SK-N-SH (cell line): Measurements from ENCODE around the gene APBA2. TPM values are rescaled to one million over a fixed set of nuclear protein-coding genes. Genes with fewer than 3 reads are reported as not detected.

Experiments
- CTCF ChIA-PET: fragments of 300-600, 350-600 bp; formaldehyde crosslinking; extraction: SDS; loops from one replicate; lab custom pipeline; 2021; lab: Yijun Ruan, JAX
- POLR2A ChIA-PET: fragments of 350-600 bp; sonication (Branson Sonifier 250); formaldehyde crosslinking; extraction: SDS; loops from one replicate; lab custom pipeline; 2020; ENCODE audit warnings: antibody characterized with exemption, inconsistent platforms; lab: Yijun Ruan, JAX
- DNase-seq: peaks from one replicate; pipeline ENCODE4 v3.0.0; 2012
- H2AFZ ChIP-seq: fragments of 200-600 bp; sonication (generic); 2 replicates; pipeline ENCODE4 v1.8.1; 2016; ENCODE audit warnings: antibody characterized with exemption, mild to moderate bottlenecking, low read depth
- H3F3A ChIP-seq: fragments of 200-600 bp; sonication (generic); replicated peaks from 2 replicates; pipeline ENCODE3; 2016; ENCODE audit warnings: antibody characterized with exemption, mild to moderate bottlenecking; ENCODE audit not compliant: insufficient read depth
- H3K27ac ChIP-seq, 2 experiments: fragments of 200-500 bp in 1 of 2; fragments of 200-600 bp in 1 of 2; sonication (Bioruptor generic) in 1 of 2; sonication (generic), shearing (Covaris generic) in 1 of 2; 2 replicates each; pipeline versions ENCODE4 v1.5.1 to v1.6.1; 2014 to 2016; ENCODE audit warnings: low read depth in 2 of 2, inconsistent platforms in 1 of 2, low read length in 1 of 2, mild to moderate bottlenecking in 1 of 2, mixed read lengths in 1 of 2
- H3K27me3 ChIP-seq: fragments of 200-600 bp; sonication (generic), shearing (Covaris generic); 2 replicates; pipeline ENCODE4 v1.6.1; 2016; ENCODE audit warnings: mixed run types; ENCODE audit not compliant: insufficient read depth
- H3K36me3 ChIP-seq, 2 experiments: fragments of 200-500 bp in 1 of 2; fragments of 200-600 bp in 1 of 2; sonication (Bioruptor generic) in 1 of 2; sonication (generic) in 1 of 2; replicated peaks in 1 of 2; 2 replicates each; pipeline versions ENCODE3 to v1.5.1; 2014 to 2016; ENCODE audit warnings: low read length in 1 of 2, mild to moderate bottlenecking in 1 of 2; ENCODE audit not compliant: insufficient read depth in 2 of 2, control insufficient read depth in 1 of 2
- H3K4me1 ChIP-seq, 2 experiments: fragments of 200-500 bp in 1 of 2; fragments of 200-600 bp in 1 of 2; sonication (Bioruptor generic) in 1 of 2; sonication (generic), shearing (Covaris generic) in 1 of 2; 2 replicates each; pipeline versions ENCODE4 v1.5.1 to v1.6.1; 2014 to 2016; ENCODE audit warnings: low read depth in 1 of 2, low read length in 1 of 2, mixed run types in 1 of 2; ENCODE audit not compliant: insufficient read depth in 2 of 2, control insufficient read depth in 1 of 2
- H3K4me2 ChIP-seq: fragments of 200-600 bp; sonication (generic), shearing (Covaris generic); 2 replicates; pipeline ENCODE4 v1.6.1; 2017; ENCODE audit warnings: mixed run types
- H3K4me3 ChIP-seq, 2 experiments: fragments of 200-500 bp in 1 of 2; fragments of 200-600 bp in 1 of 2; sonication (Bioruptor generic) in 1 of 2; sonication (generic), shearing (Covaris generic) in 1 of 2; 2 replicates each; pipeline versions ENCODE4 v1.5.1 to v1.8.1; 2014 to 2016; ENCODE audit warnings: low read depth in 2 of 2, inconsistent platforms in 1 of 2, low read length in 1 of 2, mild to moderate bottlenecking in 1 of 2, mixed read lengths in 1 of 2, moderate library complexity in 1 of 2
- H3K79me2 ChIP-seq: fragments of 200-600 bp; sonication (generic); 2 replicates; pipeline ENCODE4 v1.8.1; 2017; ENCODE audit warnings: mild to moderate bottlenecking; ENCODE audit not compliant: insufficient read depth
- H3K9ac ChIP-seq: fragments of 200-600 bp; sonication (generic); 2 replicates; pipeline ENCODE4 v1.6.1; 2017; ENCODE audit warnings: mixed run types
- H3K9me2 ChIP-seq: fragments of 200-600 bp; sonication (generic); 2 replicates; pipeline ENCODE4 v1.6.1; 2017; ENCODE audit warnings: mixed run types
- H3K9me3 ChIP-seq: fragments of 200-600 bp; sonication (generic); 2 replicates; pipeline ENCODE4 v1.6.1; 2017; ENCODE audit warnings: mixed run types, mild to moderate bottlenecking, moderate library complexity
- H4K20me1 ChIP-seq: fragments of 200-600 bp; sonication (generic); 2 replicates; pipeline ENCODE4 v1.6.1; 2017; ENCODE audit warnings: mild to moderate bottlenecking, mixed run types; ENCODE audit not compliant: insufficient read depth
- CHD2 ChIP-seq: fragments of 150-350 bp; IDR thresholded peaks from 2 replicates; pipeline ENCODE4 v1.6.1; 2018; ENCODE audit warnings: low read length; ENCODE audit not compliant: partially characterized antibody
- ELF1 ChIP-seq: IDR thresholded peaks from 2 replicates; pipeline ENCODE4 v1.4.0; 2012
- EP300 ChIP-seq, 2 experiments: IDR thresholded peaks; 2 replicates each; pipeline versions ENCODE4 v1.4.0 to v1.6.1; 2012; ENCODE audit warnings: borderline replicate concordance in 1 of 2, low read depth in 1 of 2, low read length in 1 of 2
- EZH2phosphoT487 ChIP-seq: fragments of 200-600 bp; sonication (generic); IDR thresholded peaks from 2 replicates; pipeline ENCODE4 v1.6.1; 2017; ENCODE audit warnings: low read depth, mixed run types, mild to moderate bottlenecking, antibody characterized with exemption, moderate library complexity, borderline replicate concordance
- FOSL2 ChIP-seq: IDR thresholded peaks from 2 replicates; pipeline ENCODE4 v1.4.0; 2012; ENCODE audit warnings: low read depth, mild to moderate bottlenecking, moderate library complexity, borderline replicate concordance
- FOXJ3 ChIP-seq: sonication (generic); formaldehyde crosslinking; IDR thresholded peaks from 2 replicates; pipeline ENCODE4 v1.5.1; 2020; ENCODE audit warnings: mild to moderate bottlenecking, missing genetic modification reagents
- GATA2 ChIP-seq: sonication (generic); formaldehyde crosslinking; IDR thresholded peaks from 2 replicates; pipeline ENCODE4 v1.5.0; 2020; ENCODE audit warnings: mild to moderate bottlenecking, missing genetic modification reagents
- JUND ChIP-seq: IDR thresholded peaks from 2 replicates; pipeline ENCODE4 v1.4.0; 2012
- MXI1 ChIP-seq: IDR thresholded peaks from 2 replicates; pipeline ENCODE4 v1.6.1; 2012; ENCODE audit warnings: mild to moderate bottlenecking, low read depth, low read length, improper control_type of control experiment
- NFIC ChIP-seq: IDR thresholded peaks from 2 replicates; pipeline ENCODE4 v1.4.0; 2012; ENCODE audit warnings: borderline replicate concordance
- POLR2AphosphoS5 ChIP-seq: IDR thresholded peaks from 2 replicates; pipeline ENCODE4 v1.6.1; 2012; ENCODE audit warnings: low read depth, low read length
- RAD21 ChIP-seq: IDR thresholded peaks from 2 replicates; pipeline ENCODE4 v1.6.1; 2012; ENCODE audit warnings: mild to moderate bottlenecking, low read length
- RCOR1 ChIP-seq: fragments of 150-350 bp; IDR thresholded peaks from 2 replicates; pipeline ENCODE4 v1.6.1; 2017; ENCODE audit warnings: antibody characterized with exemption, low read length
- SMC3 ChIP-seq: IDR thresholded peaks from 2 replicates; pipeline ENCODE4 v1.6.1; 2012; ENCODE audit warnings: low read depth, low read length, improper control_type of control experiment
- TEAD4 ChIP-seq: IDR thresholded peaks from 2 replicates; pipeline ENCODE4 v1.4.0; 2012; ENCODE audit warnings: mild to moderate bottlenecking, borderline replicate concordance; ENCODE audit not compliant: insufficient read depth
- WGBS: methylation state at CpG from one replicate; pipeline ENCODE4 v1.1.6; 2017; ENCODE audit warnings: low lambda C conversion rate; 5-methylcytosine and 5-hydroxymethylcytosine counted together
- polyA plus RNA-seq, 3 experiments: library from polyadenylated mRNA; depleted of rRNA; stranded (reverse); fragments of >200 nt; gene quantifications; 2 replicates each; pipeline ENCODE4 v1.2.3, GENCODE V29; 2012
- TF ChIP-seq, protein P1 (sequence below): fragments of 150-350 bp; IDR thresholded peaks from 2 replicates; pipeline ENCODE4 v1.6.1; 2016; ENCODE audit warnings: mild to moderate bottlenecking, low read depth, low read length
- TF ChIP-seq, protein P2 (sequence below): IDR thresholded peaks from 2 replicates; pipeline ENCODE4 v1.4.0; 2012; ENCODE audit warnings: low read depth
- TF ChIP-seq, protein P3 (sequence below): IDR thresholded peaks from 2 replicates; pipeline ENCODE4 v1.4.0; 2012; ENCODE audit warnings: low read depth, borderline replicate concordance
- TF ChIP-seq, protein P4 (sequence below): IDR thresholded peaks from 2 replicates; pipeline ENCODE4 v1.4.0; 2012; ENCODE audit warnings: low read depth, borderline replicate concordance

The APBA2 gene
- polyA plus RNA-seq, 1 of the 3 experiments (the other 2 are of a cell fraction) = 12.7 TPM

DNA sequence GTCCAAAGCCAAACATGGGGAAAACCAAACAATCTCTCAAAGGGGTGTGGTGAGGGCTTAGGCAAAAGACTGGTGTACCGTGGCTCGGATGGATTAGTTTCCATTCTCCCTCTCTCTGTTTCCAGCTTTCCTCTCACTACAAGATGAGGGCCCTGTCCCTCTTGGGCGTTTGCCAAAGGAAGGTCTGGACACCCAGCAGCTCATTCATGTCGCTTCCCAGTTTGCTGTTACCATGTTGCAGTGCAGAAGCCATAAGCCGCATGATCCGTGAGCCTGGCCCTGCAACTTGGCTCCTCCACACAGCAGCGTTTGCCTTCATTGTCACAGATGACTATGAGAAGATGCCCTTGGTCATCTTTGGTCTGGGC is 92.2 kb downstream of the APBA2 start:
- Histone ChIP-seq H3K9me3 (no peaks in the 10 kb centered on the region), H3K27ac (no peak overlapping the region; a peak in 1 of 4 replicates), H3K9me2 (no peaks in the 10 kb centered on the region), H4K20me1 (peaks cover 8% of the 10 kb centered on the region; the same call in 1 of the 2 replicates), H3K36me3 (no peaks in the 10 kb centered on the region), H3F3A (no peaks in the 10 kb centered on the region), H3K79me2 (no peaks in the 10 kb centered on the region), H3K4me2 (peak overlapping the region; percentile 50), H3K4me1 (peaks cover 5 to 20% of the 10 kb centered on the region in 2 experiments; a peak in 2 of 4 replicates), H3K9ac (no peak overlapping the region), H3K4me3 (no peak overlapping the region), H2AFZ (no peak overlapping the region), H3K27me3 (no peaks in the 10 kb centered on the region)
- CTCF ChIA-PET = interaction anchor here (0.9 to 1.8 kb wide), 5 partner anchors 11 to 112 kb away, joined by 3 to 8 read pairs (median 3); no protein-coding TSS in a partner anchor
- WGBS = 82% methylated on average over 7 of the region's 7 CpGs
- POLR2A ChIA-PET = no interaction called here
- no peak for DNase-seq
- TF ChIP-seq ELF1 = no peak
- no peak for TF ChIP-seq TEAD4
- TF ChIP-seq EP300 (IDR thresholded peaks at IDR 0.05; ENCODE audit: borderline replicate concordance in 1 of 2, low read depth in 1 of 2, low read length in 1 of 2) = no peak
- no peak for TF ChIP-seq GATA2 (CRISPR knock-in tag)
- TF ChIP-seq POLR2AphosphoS5 = no peak
- no peak for TF ChIP-seq RCOR1
- no peak for TF ChIP-seq NFIC
- TF ChIP-seq EZH2phosphoT487 = no peak
- no peak for TF ChIP-seq SMC3
- no peak for TF ChIP-seq FOXJ3 (CRISPR knock-in tag)
- no peak for TF ChIP-seq FOSL2
- TF ChIP-seq CHD2 = no peak
- TF ChIP-seq, protein P1, sequence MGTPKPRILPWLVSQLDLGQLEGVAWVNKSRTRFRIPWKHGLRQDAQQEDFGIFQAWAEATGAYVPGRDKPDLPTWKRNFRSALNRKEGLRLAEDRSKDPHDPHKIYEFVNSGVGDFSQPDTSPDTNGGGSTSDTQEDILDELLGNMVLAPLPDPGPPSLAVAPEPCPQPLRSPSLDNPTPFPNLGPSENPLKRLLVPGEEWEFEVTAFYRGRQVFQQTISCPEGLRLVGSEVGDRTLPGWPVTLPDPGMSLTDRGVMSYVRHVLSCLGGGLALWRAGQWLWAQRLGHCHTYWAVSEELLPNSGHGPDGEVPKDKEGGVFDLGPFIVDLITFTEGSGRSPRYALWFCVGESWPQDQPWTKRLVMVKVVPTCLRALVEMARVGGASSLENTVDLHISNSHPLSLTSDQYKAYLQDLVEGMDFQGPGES = no peak
- TF ChIP-seq, protein P2, sequence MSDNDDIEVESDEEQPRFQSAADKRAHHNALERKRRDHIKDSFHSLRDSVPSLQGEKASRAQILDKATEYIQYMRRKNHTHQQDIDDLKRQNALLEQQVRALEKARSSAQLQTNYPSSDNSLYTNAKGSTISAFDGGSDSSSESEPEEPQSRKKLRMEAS = no peak
- no peak for TF ChIP-seq MXI1
- TF ChIP-seq, protein P3, sequence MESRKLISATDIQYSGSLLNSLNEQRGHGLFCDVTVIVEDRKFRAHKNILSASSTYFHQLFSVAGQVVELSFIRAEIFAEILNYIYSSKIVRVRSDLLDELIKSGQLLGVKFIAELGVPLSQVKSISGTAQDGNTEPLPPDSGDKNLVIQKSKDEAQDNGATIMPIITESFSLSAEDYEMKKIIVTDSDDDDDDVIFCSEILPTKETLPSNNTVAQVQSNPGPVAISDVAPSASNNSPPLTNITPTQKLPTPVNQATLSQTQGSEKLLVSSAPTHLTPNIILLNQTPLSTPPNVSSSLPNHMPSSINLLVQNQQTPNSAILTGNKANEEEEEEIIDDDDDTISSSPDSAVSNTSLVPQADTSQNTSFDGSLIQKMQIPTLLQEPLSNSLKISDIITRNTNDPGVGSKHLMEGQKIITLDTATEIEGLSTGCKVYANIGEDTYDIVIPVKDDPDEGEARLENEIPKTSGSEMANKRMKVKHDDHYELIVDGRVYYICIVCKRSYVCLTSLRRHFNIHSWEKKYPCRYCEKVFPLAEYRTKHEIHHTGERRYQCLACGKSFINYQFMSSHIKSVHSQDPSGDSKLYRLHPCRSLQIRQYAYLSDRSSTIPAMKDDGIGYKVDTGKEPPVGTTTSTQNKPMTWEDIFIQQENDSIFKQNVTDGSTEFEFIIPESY = no peak
- TF ChIP-seq JUND = no peak
- TF ChIP-seq RAD21 = no peak
- TF ChIP-seq, protein P4, sequence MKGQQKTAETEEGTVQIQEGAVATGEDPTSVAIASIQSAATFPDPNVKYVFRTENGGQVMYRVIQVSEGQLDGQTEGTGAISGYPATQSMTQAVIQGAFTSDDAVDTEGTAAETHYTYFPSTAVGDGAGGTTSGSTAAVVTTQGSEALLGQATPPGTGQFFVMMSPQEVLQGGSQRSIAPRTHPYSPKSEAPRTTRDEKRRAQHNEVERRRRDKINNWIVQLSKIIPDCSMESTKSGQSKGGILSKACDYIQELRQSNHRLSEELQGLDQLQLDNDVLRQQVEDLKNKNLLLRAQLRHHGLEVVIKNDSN = no peak
